ENCODE measurements around the gene DEFB132.

DEFB132 gene

GRCh38 chr20:310645-311044 is 53.1 kb downstream of the DEFB132 start:
- TF ChIP-seq CTCF (IDR thresholded peaks at IDR 0.05; ENCODE audit: control insufficient read depth, extremely low read depth, insufficient read depth) = no peak
- H3K4me3 ChIP-seq (ENCODE audit: low read depth, low read length) = no peak overlapping the region
- DNase-seq (ENCODE audit: low read depth) = no peak
